NCI-H2171 treated with DMSO at 0.1 percent for 48 hours (cell line): Measurements from ENCODE around the gene TWNK.

Experiments
- DNase-seq: peaks from one replicate; lab custom pipeline; 2025; lab: John Stamatoyannopoulos, UW

Gene TWNK

DNA sequence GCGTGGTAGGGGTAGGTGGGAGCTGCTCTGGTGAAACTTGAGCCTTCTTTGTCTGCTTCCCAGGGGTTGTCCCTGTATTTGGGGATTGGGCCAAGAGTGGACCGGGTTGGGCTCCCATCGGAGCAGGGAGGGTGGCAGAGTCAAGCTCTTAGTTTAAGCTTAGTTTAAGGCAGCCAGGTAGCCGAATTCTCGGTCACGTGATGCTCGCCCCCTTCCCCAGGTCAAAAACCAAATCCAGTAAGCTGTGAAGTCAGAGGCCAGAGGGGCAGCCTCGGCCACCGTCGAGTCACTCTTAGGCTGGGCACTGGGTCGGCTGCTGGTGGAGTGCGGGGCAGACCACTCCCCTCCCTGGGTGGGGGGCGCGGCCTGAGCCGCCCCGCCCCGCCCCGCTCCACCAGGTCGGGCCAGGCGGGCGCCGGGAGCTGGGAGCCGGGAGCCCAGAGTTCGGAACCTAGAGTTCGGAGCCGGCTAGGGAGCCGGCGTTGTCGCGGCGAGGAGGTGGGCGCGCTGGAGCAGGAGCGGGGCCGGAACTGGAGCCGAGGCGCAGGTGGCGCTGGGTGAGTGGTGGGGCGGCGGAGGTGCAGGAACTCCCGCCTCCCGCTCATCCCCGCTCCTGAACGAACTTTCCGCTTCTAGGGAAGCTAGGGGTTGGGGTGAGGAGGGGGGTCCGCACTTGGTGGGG lies 9.5 kb downstream of the TWNK start:
- DNase-seq = no peak

GRCh38 chr10:100997360-100998182 lies 10.2 kb downstream of the TWNK start:
- peak; percentile 51 for DNase-seq

- peak; percentile 83 for DNase-seq
Measured at GRCh38 chr10:100998183-100998990, 11.0 kb downstream of the TWNK start.

DNA sequence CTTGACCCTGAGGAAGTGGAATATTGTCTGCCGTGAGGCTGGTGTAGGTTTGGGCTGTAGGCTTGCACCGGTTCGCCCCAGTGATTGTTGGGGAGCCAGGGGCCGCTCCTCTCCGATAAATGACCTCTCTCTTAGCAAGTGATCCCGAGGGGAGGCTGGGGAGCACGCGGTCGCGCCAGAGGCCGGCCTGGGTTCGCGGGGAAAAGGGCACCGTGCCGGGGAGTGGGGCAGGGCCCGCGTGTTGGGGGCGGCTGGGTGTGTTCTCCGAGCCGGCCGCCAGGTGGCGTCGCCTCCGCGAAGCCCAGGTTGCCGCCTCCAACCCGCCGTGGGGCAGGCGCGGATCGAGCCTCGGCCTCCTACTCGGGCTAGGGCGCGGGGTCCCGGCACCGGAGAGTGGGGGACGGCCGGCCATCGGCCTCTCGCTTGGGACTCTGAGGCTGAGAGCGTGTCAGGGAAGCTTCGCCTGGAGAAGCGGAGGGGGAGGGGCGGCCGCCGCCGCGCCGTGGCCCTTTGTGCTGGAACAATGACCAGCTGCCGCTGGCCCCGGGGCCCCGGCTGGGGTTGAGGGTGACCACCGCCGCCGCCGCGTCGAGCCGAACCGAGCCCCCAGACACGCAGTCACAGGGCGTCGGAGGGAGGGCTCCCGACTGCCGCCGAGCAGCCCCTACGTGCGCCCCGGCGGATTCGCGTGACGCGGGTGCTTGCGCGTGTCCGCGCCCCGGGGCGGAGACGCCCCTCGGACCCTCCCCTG lies 11.8 kb downstream of the TWNK start:
- DNase-seq = peak; percentile 27

DNA sequence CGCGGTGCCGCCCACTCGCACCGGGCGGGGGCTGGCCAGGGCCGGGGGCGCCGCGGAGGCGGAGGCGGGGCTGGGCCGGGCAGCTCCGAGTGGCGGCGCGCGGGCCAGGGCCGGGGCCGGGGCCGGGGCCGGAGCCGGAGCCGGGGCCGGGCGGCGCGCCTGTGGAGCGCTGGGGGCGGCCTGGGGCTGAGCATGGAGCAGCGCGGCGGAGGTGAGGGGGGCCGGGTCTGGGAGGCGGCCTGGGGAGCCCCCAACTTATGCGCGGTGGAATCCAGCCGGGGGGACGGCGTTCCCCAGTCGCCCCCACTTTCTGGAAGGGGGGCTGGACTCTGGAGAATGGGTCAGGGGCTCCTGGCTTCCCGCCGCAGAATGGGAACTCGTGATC lies 12.4 kb downstream of the TWNK start, which contains the start of gene LZTS2:
Gene LZTS2 (plus strand): TSS at position 67 of the 385 bp plus-strand sequence. CDS start 2,731 bp downstream, outside the sequence.
- no peak for DNase-seq

DNA sequence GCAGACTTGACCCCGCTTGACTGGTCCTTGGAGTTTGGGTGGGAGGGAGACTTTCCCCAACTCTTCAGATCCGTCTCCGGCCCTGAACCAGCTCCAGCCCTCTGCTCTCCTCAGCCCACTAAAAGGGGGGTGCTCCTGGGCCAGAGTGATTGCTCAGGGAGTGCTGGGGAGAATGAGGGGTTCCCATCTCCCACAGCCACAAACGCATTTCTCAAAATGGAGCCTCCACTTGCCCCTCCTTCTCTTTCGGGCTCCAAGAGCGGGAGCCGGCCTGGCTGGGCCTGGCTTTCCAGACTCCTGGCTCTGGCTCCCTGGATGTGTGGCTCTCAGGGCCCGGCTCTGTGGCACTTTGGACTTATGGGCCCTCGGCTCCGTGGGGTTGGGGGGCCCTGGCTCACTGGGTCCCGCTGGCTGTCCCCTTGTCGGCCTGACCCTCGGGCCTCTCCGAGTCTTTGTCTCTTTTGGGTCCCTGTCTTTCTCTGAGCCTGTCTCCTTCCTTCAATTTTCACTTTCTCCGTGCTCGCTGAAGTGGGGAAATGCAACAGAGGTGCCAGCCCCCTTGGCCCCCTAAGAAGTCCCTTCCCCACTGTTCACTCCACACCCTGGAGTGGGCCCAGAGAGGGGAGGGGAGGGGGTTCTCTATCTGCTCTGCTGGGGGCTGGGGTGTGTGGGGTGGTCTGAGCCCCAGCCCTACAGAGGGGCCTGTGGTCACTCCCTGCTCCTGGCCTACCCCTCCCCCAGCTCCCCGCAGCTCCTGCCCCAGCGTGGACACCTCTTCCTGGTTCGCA lies 13.0 kb downstream of the TWNK start:
- no peak for DNase-seq

DNA sequence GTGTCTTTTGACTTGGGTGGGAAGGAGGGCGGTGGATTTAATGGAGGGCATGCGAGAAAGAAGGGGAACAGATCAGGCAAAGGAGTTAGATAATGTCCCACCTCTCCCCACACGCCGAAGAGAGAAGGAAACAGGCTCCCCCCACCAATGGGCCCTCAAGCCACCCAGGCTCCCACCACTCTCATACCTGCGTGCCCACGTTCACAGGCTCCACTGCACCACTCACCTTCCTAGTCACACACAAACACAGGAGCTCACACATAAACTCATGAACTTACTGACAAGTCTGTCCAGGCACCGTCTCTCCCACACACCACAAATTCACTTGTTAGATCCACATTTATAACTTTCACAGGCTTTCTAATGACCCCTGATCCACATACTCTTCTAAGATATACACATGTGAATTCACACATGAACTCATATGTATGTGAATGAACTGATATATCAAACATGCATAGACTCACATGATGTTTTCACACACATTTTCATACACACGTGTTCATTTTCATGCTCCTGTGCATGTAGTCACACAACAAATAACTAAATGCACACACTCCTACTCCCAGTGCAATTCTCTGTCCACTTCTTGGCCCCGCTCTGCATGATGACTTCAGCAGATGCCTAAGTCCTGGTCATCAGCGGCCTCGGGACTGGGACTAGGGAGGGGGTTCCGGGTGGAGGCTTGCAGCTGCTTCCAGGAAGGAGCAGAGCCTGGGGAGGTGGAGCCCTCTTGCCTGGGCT lies 13.7 kb downstream of the TWNK start:
- DNase-seq = no peak

DNA sequence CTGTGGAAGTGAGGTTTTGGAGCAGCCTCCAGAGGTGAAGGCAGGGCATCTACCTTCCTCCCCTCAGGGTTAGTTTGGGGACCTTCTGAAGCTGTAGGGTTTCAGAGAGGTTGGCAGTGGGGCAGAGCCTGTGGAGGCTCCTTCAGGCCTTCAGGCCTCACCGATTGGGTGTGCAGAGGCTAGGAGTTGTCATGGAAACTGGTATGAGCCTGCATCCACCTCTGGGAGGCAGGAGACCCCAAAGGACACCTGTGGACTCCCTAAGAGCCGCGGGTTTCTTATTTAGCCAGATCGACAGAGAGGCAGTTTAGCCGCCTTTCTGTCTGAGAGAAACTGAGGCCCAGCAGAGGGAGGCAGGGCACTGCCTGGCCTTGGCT lies 14.3 kb downstream of the TWNK start:
- no peak for DNase-seq

DNA sequence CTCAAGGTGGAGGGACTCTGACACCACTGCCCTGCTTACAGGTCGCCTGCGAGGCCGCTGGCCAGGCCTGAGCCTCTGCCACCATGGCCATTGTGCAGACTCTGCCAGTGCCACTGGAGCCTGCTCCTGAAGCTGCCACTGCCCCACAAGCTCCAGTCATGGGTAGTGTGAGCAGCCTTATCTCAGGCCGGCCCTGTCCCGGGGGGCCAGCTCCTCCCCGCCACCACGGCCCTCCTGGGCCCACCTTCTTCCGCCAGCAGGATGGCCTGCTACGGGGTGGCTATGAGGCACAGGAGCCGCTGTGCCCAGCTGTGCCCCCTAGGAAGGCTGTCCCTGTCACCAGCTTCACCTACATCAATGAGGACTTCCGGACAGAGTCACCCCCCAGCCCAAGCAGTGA lies 15.1 kb downstream of the TWNK start:
- no peak for DNase-seq

DNA sequence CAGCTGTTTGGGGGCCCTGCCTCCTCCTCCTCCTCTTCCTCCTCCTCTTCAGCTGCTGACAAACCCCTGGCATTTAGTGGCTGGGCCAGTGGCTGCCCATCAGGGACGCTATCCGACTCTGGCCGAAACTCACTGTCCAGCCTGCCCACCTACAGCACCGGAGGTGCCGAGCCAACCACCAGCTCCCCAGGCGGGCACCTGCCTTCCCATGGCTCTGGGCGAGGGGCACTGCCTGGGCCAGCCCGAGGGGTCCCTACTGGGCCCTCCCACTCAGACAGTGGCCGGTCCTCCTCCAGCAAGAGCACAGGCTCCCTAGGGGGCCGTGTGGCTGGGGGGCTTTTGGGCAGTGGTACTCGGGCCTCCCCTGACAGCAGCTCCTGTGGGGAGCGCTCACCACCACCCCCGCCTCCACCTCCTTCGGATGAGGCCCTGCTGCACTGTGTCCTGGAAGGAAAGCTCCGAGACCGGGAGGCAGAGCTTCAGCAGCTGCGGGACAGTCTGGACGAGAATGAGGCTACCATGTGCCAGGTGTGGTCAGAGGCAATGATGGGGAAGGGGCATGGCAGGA lies 16.4 kb downstream of the TWNK start:
- DNase-seq = no peak

- DNase-seq = no peak
Measured at GRCh38 chr10:101005361-101005760, 18.0 kb downstream of the TWNK start.

- DNase-seq = no peak
Measured at GRCh38 chr10:101005869-101006567, 18.7 kb downstream of the TWNK start.

- no peak for DNase-seq
Measured at GRCh38 chr10:101006593-101007098, 19.3 kb downstream of the TWNK start.

DNA sequence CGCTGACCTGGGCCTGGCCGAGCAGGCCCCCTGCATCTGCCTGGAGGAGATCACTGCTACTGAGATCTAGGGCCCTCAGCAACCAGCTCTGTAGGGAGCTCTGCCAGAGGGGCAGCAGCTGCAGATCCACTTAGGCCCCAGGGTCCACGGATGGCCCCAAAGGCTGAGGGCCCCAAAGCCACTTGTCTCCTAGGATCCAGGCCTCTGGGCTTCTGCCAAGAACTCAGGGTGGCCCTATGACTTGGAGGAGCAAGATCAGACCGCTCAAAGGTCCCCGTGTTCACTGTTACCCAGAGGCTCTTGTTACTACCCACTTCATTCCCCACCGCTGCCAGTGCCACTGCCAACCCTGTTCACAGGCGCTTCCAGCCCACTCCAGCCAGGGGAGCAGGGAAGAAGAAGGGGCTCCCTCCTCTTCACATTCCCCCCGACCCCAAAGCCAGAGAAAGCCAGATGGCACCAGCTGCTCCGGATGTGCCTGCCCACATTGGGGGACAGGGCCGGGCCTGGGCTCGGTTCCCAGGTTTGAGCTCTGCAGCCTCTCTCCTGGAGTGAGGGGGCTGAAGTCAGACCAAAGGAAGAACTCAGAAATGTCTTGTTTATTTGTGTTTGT lies 19.9 kb downstream of the TWNK start:
- DNase-seq = no peak

GRCh38 chr10:101007915-101008822 lies 20.8 kb downstream of the TWNK start:
- no peak for DNase-seq

- no peak for DNase-seq
Measured at GRCh38 chr10:101008823-101009423, 21.6 kb downstream of the TWNK start.

- no peak for DNase-seq
Measured at GRCh38 chr10:101010329-101010728, 23.0 kb downstream of the TWNK start.
